ENCODE measurements around the gene CDH24. TPM values are rescaled to one million over a fixed set of nuclear protein-coding genes. Genes with fewer than 3 reads are reported as not detected.

Gene CDH24
- total and polyA plus RNA-seq, 2 of the 13 experiments (the other 11 are each of a cell fraction or from before 2014, with no cell fraction given), result 0.69 to 0.99 TPM

GRCh38 chr14:23071244-23071920 is 14.1 kb upstream of the CDH24 start (continued):
- TF ChIP-seq ZNF382 (CRISPR knock-in tag; IDR thresholded peaks at IDR 0.05; ENCODE audit: borderline replicate concordance) (no peak), ZNF33A (CRISPR knock-in tag; IDR thresholded peaks at IDR 0.05; ENCODE audit: borderline replicate concordance) (no peak), ZNF580 (CRISPR knock-in tag; IDR thresholded peaks at IDR 0.05; ENCODE audit: borderline replicate concordance, low read depth) (peak; percentile 87; the same call in 1 of the 2 replicates), AGO1 (IDR thresholded peaks at IDR 0.05; ENCODE audit: low read depth, low read length, poor library complexity, severe bottlenecking) (peak; percentile 70), ZNF296 (CRISPR knock-in tag; conservative IDR thresholded peaks at IDR 0.05) (no peak), ZMAT3 (CRISPR knock-in tag; conservative IDR thresholded peaks at IDR 0.05) (peak; percentile 97), GATAD1 (CRISPR knock-in tag; IDR thresholded peaks at IDR 0.05) (peak; percentile 94), ZNF709 (CRISPR knock-in tag; IDR thresholded peaks at IDR 0.05) (peak; percentile 64; the same call in 1 of the 2 replicates), FIP1L1 (IDR thresholded peaks at IDR 0.05; ENCODE audit: borderline replicate concordance, insufficient read depth, low read depth, low read length) (peak; percentile 46; the same call in 1 of the 2 replicates), ZNF543 (CRISPR knock-in tag; IDR thresholded peaks at IDR 0.05) (peak; percentile 65; the same call in 1 of the 2 replicates), ZNF841 (CRISPR knock-in tag; IDR thresholded peaks at IDR 0.05; ENCODE audit: borderline replicate concordance) (no peak), GMEB1 (CRISPR knock-in tag; IDR thresholded peaks at IDR 0.05; ENCODE audit: borderline replicate concordance) (0 out of 2 replicates have a peak, but pooled peaks have one; percentile 42), ZNF614 (CRISPR knock-in tag; IDR thresholded peaks at IDR 0.05; ENCODE audit: borderline replicate concordance) (peak; percentile 75), ERF (CRISPR knock-in tag; IDR thresholded peaks at IDR 0.05) (peak; percentile 88), NR2C2 (CRISPR knock-in tag; IDR thresholded peaks at IDR 0.05; ENCODE audit: borderline replicate concordance) (peak; percentile 14; the same call in 1 of the 2 replicates), SNRNP70 (IDR thresholded peaks at IDR 0.05; ENCODE audit: low read depth, low read length) (no peak), ZNF75D (CRISPR knock-in tag; IDR thresholded peaks at IDR 0.05; ENCODE audit: borderline replicate concordance) (0 out of 2 replicates have a peak, but pooled peaks have one; percentile 78), KDM5A (IDR thresholded peaks at IDR 0.05; ENCODE audit: borderline replicate concordance, low read length) (peak; percentile 89), ZFP62 (CRISPR knock-in tag; IDR thresholded peaks at IDR 0.05) (no peak), ZNF768 (CRISPR knock-in tag; IDR thresholded peaks at IDR 0.05) (peak; percentile 84), ZNF275 (CRISPR knock-in tag; IDR thresholded peaks at IDR 0.05; ENCODE audit: borderline replicate concordance) (0 out of 2 replicates have a peak, but pooled peaks have one; percentile 61), ZNF225 (CRISPR knock-in tag; IDR thresholded peaks at IDR 0.05) (peak; percentile 93; the same call in 1 of the 2 replicates), ZFX (CRISPR knock-in tag; IDR thresholded peaks at IDR 0.05; ENCODE audit: low read depth) (peak; percentile 89), IRF9 (CRISPR knock-in tag; IDR thresholded peaks at IDR 0.05; ENCODE audit: borderline replicate concordance) (no peak; the same call in 1 of the 2 replicates), ZNF333 (CRISPR knock-in tag; IDR thresholded peaks at IDR 0.05; ENCODE audit: borderline replicate concordance) (peak; percentile 36; the same call in 1 of the 2 replicates), HDAC2 (CRISPR knock-in tag; IDR thresholded peaks at IDR 0.05) (peak; percentile 81)
